GM21381 (cell line): Measurements from ENCODE around the gene ADCK2.
"Not testable (repeated sequence)": the region's sequence is repeated elsewhere in the genome, so short reads cannot be mapped to it uniquely, and the experiment has no call there.

Source experiments
- ATAC-seq: cut with Tn5 transposase; IDR thresholded peaks from one replicate; pipeline ENCODE4 v1.9.1; 2021; ENCODE audit warnings: mild to moderate bottlenecking, moderate library complexity; ENCODE audit not compliant: unreplicated experiment

Gene ADCK2

GRCh38 chr7:140673774-140674155 lies 1.0 kb downstream of the ADCK2 start:
- no peak for ATAC-seq

- no peak for ATAC-seq
Observed at GRCh38 chr7:140674356-140674800, 1.6 kb downstream of the ADCK2 start.

GRCh38 chr7:140674899-140675701 lies 2.4 kb downstream of the ADCK2 start:
- no peak for ATAC-seq

DNA sequence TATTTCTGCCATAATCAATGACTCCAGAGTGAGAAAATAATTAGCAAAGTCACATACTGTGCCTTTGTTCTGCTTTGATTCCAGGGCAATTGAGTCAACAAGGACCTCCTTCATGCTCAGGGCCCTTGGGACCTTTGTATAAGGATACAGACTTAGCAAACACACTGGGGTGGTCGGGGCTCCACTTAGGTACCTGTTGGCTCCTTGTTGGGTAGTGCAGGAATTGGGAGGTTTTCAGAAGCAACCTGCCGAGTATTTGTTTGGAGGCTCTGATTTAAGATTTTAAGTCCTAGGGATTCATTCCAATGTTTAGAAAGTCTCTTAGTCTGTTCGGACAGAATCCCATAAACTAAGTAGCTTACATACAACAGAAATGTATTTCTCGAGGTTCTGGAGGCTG lies 3.0 kb downstream of the ADCK2 start:
- no peak for ATAC-seq

GRCh38 chr7:140676306-140676705 lies 3.6 kb downstream of the ADCK2 start:
- ATAC-seq, result peak; percentile 50

DNA sequence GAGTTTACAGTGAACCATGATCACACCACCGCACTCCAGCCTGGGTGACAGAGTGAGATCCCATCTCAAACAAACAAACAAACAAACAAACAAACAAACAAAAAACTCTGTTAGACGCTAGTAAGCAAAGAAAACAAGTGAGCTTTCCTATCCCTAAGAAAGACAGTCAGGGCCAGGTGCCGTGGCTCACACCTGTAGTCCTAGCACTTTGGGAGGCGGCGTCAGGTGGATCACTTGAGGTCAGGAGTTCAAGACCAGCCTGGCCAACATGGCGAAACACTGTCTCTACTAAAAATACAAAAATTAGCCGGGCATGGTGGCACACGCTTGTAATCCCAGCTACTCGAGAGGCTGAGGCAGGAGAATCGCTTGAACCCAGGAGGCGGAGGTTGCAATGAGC lies 4.2 kb downstream of the ADCK2 start:
- ATAC-seq, result not testable (repeated sequence)

GRCh38 chr7:140677496-140677895 lies 4.8 kb downstream of the ADCK2 start:
- ATAC-seq, result no peak

DNA sequence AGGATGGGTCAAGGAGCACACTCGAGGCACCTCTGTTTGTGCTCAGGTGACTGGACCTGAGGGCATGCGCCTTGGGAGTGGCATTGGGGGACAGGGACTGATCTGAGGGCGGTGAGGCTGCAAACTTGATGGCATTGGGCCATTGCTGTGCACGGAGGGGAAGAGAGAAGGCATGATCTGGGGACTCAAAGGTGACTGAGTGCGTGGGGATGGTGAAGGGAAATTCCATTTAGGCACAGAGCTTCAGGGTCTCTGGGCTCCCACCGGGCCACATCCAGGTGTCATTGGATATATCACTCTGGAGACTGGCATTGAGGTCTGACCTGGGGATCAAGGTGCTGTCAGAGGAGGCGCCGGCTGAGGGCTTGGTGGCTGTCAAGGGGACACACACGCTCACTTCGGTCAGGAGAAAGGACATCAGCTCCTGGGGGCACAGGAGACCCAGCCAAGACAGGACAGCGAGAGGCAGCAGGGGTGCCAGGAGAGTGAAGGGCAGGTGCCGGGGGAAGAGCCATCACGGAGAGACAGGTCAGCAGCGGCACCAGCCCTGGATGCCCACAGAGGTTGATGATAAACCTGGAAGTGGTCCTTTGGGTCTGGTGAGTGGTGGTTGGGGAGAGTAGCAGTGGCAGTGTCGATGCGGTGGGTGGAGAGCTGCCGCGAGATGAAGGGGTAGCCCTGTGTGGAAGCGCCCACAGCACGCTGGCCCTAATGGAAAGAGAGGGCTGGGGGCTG lies 5.5 kb downstream of the ADCK2 start:
- ATAC-seq, result no peak

DNA sequence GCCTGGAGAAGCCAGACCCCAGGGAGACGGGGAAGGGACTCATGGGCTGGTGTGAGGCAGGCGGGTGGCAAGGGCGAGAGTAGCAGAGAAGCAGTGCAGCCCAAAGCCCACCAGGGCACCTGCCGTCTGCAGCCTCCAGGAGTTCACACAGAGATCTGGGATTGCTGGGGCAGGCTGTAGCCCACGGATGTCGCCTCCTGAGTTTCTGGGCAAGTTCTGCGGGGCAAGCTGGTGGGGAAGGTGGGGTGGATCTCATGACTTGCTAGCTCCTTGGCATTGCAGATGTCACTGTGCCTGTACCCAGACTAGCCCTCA lies 6.0 kb downstream of the ADCK2 start:
- ATAC-seq, result no peak

GRCh38 chr7:140679186-140679585 lies 6.4 kb downstream of the ADCK2 start:
- no peak for ATAC-seq

DNA sequence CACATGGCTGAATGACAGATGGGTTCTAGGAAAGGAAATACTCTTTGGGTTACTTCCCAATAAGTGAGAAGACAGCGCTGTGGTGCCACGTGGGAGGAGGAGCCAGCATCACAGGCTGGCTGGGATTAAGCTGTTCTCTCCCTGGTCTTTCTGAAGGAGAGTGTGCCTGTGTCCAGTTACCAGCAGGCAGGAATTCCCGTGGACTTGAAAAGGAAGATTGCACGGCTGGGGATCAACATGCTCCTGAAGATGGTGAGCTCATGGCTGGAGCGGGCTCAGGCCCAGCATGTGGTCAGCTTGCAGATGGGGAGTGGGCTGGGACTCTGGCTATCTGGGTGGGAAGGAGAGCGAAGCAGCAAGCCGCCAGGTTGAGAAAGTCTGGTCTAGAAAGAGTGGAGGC lies 8.1 kb downstream of the ADCK2 start:
- no peak for ATAC-seq

DNA sequence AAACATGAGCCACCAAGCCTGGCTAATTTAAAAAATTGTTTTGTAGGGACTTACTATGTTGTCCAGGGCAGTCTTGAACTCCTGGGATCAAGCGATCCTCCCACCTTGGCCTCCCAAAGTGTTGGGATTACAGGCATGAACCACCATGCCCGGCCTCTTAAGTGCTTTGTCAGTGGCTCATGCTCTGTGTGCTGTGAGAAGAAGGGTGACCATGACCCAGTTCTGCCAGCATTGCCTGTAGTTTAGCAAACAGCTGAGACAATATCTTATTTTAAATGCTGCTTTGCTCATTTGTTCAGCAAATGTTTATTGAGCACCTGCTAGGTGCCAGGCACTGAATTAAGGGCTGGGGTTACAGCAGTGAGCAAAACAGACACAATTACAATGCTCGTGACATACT lies 9.0 kb downstream of the ADCK2 start:
- no peak for ATAC-seq

DNA sequence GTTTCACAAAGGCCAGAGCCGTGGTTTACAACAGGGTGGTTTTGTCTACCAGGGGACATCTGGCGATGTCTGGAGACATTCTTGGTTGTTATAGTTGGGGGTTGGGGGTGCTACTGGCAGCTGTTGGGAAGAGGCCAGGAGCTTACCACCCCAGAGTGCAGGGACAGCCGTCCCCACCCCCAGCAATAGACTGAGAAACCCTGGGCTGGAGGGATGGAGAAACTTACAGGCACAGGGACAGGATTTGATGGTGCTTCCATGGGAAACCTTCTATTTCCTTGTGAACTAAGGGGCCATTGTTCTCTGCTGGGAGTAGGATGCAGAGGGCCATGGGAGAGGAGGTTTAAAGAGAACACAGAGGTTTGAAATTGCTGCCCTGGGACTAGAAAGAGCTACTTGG lies 10.9 kb downstream of the ADCK2 start:
- no peak for ATAC-seq

- ATAC-seq, result no peak
Observed at GRCh38 chr7:140684066-140684950, 11.6 kb downstream of the ADCK2 start.

DNA sequence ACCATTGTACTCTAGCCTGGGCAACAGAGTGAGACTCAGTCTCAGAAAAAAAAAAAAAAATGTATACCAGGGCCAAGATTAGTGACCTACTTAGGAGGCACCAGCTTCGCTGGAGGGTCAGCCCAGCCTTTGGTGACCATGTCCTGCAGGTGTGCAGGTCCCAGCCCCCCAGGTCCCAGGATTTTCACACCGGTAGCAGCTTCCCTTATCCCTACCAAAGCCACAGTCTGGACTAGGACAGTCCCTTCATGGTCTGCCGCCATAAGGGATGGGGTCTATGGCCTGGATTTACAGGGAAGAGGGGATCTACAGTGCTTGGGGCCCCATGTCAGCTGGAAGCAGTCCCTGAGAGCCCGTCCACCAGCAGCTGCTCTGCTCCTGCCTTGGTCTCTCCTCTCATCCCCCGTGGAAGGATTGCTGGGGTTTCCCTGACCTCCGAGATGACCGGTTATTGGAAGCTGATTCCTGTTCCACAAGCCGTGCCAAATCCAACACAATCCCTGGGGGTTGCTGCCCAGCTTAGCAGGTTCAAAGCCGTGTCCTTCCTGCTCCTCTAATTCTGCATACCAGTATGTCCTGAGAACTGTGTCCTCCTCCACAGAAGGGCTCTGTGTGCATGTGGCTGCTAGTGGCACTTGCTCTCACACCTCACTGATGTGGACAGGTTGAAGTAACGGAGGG lies 12.8 kb downstream of the ADCK2 start:
- no peak for ATAC-seq

- ATAC-seq, result no peak
Observed at GRCh38 chr7:140686921-140687320, 14.2 kb downstream of the ADCK2 start.

DNA sequence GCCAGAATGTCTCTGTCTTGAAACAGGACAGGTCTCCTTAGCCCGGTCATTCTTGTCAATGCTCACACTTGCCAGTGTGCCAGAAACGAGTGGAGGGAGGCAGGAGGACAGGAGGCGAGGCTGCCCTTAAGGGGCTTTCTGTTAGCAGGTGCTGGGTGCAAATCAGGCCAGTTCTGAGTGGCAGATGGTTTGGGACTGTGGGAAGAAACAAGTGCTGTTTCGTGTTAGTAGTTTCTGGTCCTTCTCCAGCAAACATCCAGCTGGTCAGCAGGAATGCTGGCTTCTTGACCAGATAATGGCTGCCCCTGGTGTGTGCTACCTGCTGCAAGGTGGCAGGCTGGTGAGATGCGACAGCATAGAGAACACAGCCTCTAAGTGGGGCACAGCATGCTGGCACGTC lies 15.6 kb downstream of the ADCK2 start:
- ATAC-seq, result no peak

- no peak for ATAC-seq
Observed at GRCh38 chr7:140689199-140690152, 16.7 kb downstream of the ADCK2 start.

GRCh38 chr7:140691376-140692045 lies 18.8 kb downstream of the ADCK2 start:
- ATAC-seq, result no peak
